ENCODE results near the gene MX1. TPM values are rescaled to one million over a fixed set of nuclear protein-coding genes. Genes with fewer than 3 reads are reported as not detected.
A peak's percentile ranks its signal among the peaks of the same experiment; 100 is the strongest.
"Not testable (repeated sequence)": the region's sequence is repeated elsewhere in the genome, so short reads cannot be mapped to it uniquely, and the experiment has no call there.

Gene MX1
- total and polyA plus RNA-seq, 2 experiments from 2014 or later, result not detected

DNA sequence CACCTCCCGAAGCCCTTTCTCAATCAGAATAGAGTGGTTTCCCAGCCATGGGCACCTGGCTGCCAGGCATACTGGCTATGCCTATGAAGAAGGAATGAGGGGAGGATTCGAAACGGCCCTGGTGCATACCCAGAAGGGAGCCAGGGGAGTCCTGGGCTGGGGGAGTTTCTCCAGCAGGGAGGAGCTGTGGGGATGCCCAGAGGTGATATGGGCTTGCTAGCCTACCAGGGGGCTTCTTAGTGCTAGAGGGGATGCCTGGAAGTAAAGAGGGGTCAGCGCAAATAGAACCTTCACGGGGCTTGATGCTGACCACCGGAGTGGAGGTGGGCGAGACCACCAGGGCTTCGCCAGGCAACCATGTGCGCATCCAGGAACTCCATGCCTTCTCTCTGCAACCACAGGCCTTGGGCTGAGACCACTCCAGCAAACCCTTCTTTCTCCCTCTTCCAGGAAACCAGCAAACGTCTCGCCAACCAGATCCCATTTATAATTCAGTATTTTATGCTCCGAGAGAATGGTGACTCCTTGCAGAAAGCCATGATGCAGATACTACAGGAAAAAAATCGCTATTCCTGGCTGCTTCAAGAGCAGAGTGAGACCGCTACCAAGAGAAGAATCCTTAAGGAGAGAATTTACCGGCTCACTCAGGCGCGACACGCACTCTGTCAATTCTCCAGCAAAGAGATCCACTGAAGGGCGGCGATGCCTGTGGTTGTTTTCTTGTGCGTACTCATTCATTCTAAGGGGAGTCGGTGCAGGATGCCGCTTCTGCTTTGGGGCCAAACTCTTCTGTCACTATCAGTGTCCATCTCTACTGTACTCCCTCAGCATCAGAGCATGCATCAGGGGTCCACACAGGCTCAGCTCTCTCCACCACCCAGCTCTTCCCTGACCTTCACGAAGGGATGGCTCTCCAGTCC, 18.2 kb upstream of the MX1 start:
- H3K4me3 ChIP-seq, result no peak overlapping the region
- no peaks in the 10 kb centered on the region for H3K36me3 ChIP-seq
- TF ChIP-seq, protein P1, sequence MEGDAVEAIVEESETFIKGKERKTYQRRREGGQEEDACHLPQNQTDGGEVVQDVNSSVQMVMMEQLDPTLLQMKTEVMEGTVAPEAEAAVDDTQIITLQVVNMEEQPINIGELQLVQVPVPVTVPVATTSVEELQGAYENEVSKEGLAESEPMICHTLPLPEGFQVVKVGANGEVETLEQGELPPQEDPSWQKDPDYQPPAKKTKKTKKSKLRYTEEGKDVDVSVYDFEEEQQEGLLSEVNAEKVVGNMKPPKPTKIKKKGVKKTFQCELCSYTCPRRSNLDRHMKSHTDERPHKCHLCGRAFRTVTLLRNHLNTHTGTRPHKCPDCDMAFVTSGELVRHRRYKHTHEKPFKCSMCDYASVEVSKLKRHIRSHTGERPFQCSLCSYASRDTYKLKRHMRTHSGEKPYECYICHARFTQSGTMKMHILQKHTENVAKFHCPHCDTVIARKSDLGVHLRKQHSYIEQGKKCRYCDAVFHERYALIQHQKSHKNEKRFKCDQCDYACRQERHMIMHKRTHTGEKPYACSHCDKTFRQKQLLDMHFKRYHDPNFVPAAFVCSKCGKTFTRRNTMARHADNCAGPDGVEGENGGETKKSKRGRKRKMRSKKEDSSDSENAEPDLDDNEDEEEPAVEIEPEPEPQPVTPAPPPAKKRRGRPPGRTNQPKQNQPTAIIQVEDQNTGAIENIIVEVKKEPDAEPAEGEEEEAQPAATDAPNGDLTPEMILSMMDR (IDR thresholded peaks at IDR 0.05; ENCODE audit: low read depth, low read length), result no peak
- H3K27ac ChIP-seq, result no peak overlapping the region
- no peaks in the 10 kb centered on the region for H3K9me3 ChIP-seq (ENCODE audit: low read depth)
- H3K4me1 ChIP-seq (ENCODE audit: low read depth), result no peaks in the 10 kb centered on the region
- DNase-seq (ENCODE audit: low read depth in 1 of 2, low spot score in 1 of 2), result no peak
- H3K27me3 ChIP-seq, result no peaks in the 10 kb centered on the region

DNA sequence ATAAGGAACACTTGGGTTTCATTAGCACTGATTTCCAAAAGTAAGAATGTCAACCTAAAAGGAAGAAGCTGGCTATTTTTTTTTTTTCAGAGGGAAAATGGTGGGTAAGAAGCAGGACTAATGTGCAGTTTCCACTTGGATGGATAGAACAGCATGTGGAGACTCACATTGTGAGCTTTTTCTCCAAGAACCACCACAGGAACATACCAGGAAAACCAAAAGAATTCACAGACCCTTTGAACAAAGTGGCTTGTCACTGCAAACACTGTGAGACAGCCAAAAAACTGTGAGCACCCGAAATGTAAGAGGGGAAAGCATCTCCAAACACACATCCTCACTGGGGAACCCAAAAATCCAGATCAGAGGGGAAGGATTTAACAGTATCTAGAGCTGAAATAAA, 15.7 kb upstream of the MX1 start:
- Histone ChIP-seq H3K4me3 (no peak overlapping the region), H3K27me3 (no peaks in the 10 kb centered on the region), H3K9me3 (ENCODE audit: low read depth) (no peaks in the 10 kb centered on the region), H3K4me1 (ENCODE audit: low read depth) (no peaks in the 10 kb centered on the region), H3K27ac (no peak overlapping the region), H3K36me3 (no peaks in the 10 kb centered on the region)
- no peak for DNase-seq (ENCODE audit: low read depth in 1 of 2, low spot score in 1 of 2)
- TF ChIP-seq, protein P1 (IDR thresholded peaks at IDR 0.05; ENCODE audit: low read depth, low read length), result no peak

DNA sequence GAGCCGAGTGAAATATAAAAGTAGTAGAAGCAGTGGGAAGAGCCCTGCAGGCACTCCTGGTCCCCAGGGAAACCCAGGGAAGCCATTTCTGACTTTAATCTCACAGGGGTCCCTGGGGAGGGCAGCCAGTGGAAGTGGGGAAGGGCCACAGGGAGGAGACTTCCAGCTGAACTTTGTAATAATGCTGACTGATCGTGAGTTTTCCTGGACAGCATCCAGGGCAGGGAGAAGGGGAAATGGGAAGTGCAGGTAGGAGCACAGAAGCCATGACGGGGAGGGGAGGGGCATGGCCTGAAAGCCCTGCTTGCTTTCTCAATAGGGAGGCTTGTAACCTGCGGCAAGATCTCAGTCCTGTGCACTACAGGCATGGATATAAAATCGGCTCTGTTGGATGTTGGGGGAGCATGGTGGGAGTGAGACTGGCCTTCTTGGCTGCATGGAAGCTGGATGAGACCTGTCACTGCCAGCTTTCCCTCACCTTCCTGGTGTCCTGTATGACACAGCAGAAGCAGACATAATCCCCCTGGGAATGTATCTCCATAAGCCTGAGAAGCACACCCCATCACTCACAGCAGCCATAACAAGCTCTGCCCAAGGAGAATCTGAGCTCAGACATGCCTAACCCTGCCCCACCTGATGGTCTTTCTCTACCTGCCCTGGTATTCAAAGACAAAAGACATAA, 15.1 kb upstream of the MX1 start:
- H3K4me1 ChIP-seq (ENCODE audit: low read depth), result no peaks in the 10 kb centered on the region
- TF ChIP-seq, protein P1 (IDR thresholded peaks at IDR 0.05; ENCODE audit: low read depth, low read length), result no peak
- H3K27ac ChIP-seq, result no peak overlapping the region
- H3K27me3 ChIP-seq, result no peaks in the 10 kb centered on the region
- no peaks in the 10 kb centered on the region for H3K9me3 ChIP-seq (ENCODE audit: low read depth)
- no peak for DNase-seq (ENCODE audit: low read depth in 1 of 2, low spot score in 1 of 2)
- no peak overlapping the region for H3K4me3 ChIP-seq
- no peaks in the 10 kb centered on the region for H3K36me3 ChIP-seq

DNA sequence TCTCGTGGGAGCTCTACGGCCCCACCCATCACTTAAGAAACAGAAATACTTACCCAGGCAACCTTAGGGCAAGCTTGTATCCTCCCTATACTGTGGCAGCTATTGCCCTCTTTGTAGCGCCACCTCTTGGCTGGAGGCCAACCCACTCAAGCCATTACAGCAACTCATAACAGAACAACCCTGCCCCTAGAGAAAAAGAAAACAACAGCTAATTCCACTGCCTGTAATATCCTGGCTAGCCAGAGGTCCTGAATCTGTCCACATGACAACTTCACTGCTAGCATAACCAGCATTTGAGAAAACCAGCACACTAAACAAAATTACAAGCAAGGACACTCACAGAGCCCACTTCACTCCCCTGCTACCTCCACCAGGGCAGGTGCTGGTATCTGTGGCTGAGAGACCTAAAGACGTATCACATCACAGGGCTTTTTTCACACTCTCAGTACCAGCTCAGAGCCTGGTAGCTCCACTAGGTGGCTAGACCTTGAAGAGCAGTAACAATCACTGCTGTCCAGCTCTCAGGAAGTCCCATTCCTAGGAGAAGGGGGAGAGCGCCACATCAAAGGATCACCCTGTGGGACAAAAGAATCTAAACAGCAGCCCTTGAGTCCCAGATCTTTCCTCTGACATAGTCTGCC, 14.5 kb upstream of the MX1 start:
- Histone ChIP-seq H3K27ac (no peak overlapping the region), H3K36me3 (no peaks in the 10 kb centered on the region), H3K4me3 (no peak overlapping the region), H3K9me3 (ENCODE audit: low read depth) (no peaks in the 10 kb centered on the region), H3K4me1 (ENCODE audit: low read depth) (no peaks in the 10 kb centered on the region), H3K27me3 (no peaks in the 10 kb centered on the region)
- TF ChIP-seq, protein P1 (IDR thresholded peaks at IDR 0.05; ENCODE audit: low read depth, low read length), result peak; percentile 16
- DNase-seq (ENCODE audit: low read depth in 1 of 2, low spot score in 1 of 2), result peak in 1 of 2 donors; percentile 25

DNA sequence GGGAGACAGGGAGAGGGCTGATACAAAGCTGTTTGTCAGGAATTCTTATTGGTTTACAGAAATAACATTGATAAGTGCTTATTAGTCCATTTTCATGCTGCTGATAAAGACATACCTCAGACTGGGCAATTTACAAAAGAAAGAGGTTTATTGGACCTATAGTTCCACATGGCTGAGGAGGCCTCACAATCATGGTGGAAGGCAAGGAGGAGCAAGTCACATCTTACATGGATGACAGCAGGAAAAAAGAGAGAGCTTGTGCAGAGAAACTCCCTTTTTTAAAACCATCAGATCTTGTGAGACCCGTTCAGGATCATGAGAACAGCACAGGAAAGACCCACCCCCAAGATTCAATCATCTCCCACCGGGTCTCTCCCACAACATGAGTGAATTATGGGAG, 8.5 kb upstream of the MX1 start:
- not testable (repeated sequence) for H3K27ac ChIP-seq; H3K9me3 ChIP-seq (ENCODE audit: low read depth); H3K4me3 ChIP-seq; DNase-seq (ENCODE audit: low read depth in 1 of 2, low spot score in 1 of 2); H3K36me3 ChIP-seq; H3K4me1 ChIP-seq (ENCODE audit: low read depth)
- peaks cover 24% of the 10 kb centered on the region for H3K27me3 ChIP-seq
